Heart left ventricle (tissue), 13 donors: Measurements from ENCODE around the gene EXOC1L.

Experiments used
- POLR2A ChIP-seq, 2 donors: fragments of 450-650 bp; IDR thresholded peaks; one replicate each; pipeline ENCODE4 v1.6.1; 2017; ENCODE audit warnings: antibody characterized with exemption in 2 of 2, mild to moderate bottlenecking in 2 of 2, moderate library complexity in 2 of 2
- TF ChIP-seq, protein P1 (sequence below), 12 donors: fragments of 200-600 bp; sonication (generic) in 4 of 12; IDR thresholded peaks; one replicate each; pipeline versions ENCODE4 v1.5.0 to v1.8.0; 2018 to 2022; ENCODE audit warnings: antibody characterized with exemption in 12 of 12, mild to moderate bottlenecking in 5 of 12
- donor health status: ischemic (EF 13 %, LVEDD 7.1; RV severe dilation, severe dysfunction).
- donor health status: DM: no; HTN: yes; CAD: no.
- donor health status: DM: no; HTN: no; CAD: no.
- donor health status: ischemic (EF 25% LVEDD 6.9; RV normal size, moderate dysfunction).
- donor health status: ischemic (EF 25% LVEDD 5.7; RV mildly dilated, moderate dysfunction).
- donor health status: ischemic (EF 35%, LVEDD 5.7; RV mildly dilated, moderate dysfunction).
- donor health status: nonischemic (EF 11% LVEDD 7.7; RV severe dilation, severe dysfunction).
- donor health status: DM: yes; HTN: yes; CAD: no.
- donor health status: PGD.
- donor health status: ischemic (EF 29% LVEDD 5.4; RV normal size, mild dysfunction).
- donor health status: nonischemic (EF 23%, LVEDD 6.1; RV moderate dilation, normal function).

DNA sequence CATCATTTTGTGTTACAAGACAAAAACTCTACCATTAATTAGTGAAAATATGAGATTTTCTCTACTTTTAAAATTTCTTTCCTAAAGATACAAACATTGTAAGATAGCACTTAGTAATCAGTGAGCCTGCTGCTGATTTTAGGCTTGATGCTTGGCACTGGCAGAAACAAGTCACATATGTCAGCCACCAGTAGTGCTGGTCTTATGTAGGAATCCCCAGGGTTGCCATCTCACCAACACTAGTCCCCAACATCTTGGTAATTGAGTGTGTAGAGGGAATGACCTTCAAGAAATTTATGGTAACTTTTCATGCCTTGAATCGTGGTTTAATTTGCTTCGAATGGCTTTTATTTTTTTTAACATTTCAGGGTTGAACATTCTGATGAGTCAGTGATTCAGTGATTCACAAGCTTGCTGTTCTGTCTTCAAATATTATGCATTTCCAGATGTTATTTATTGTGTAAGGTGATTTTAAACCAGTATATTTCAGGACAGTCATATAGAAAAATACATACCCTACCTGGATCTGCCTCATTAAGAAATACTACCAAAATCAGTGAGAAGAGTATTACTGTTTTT lies 45.7 kb downstream of the EXOC1L start:
- TF ChIP-seq, protein P1, sequence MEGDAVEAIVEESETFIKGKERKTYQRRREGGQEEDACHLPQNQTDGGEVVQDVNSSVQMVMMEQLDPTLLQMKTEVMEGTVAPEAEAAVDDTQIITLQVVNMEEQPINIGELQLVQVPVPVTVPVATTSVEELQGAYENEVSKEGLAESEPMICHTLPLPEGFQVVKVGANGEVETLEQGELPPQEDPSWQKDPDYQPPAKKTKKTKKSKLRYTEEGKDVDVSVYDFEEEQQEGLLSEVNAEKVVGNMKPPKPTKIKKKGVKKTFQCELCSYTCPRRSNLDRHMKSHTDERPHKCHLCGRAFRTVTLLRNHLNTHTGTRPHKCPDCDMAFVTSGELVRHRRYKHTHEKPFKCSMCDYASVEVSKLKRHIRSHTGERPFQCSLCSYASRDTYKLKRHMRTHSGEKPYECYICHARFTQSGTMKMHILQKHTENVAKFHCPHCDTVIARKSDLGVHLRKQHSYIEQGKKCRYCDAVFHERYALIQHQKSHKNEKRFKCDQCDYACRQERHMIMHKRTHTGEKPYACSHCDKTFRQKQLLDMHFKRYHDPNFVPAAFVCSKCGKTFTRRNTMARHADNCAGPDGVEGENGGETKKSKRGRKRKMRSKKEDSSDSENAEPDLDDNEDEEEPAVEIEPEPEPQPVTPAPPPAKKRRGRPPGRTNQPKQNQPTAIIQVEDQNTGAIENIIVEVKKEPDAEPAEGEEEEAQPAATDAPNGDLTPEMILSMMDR (IDR thresholded peaks at IDR 0.05): no peak
- TF ChIP-seq POLR2A (IDR thresholded peaks at IDR 0.05): no peak
